Measurements from ENCODE around the gene CDC45. TPM values are rescaled to one million over a fixed set of nuclear protein-coding genes. Genes with fewer than 3 reads are reported as not detected.

CDC45 gene
- total RNA-seq, 1 donor from 2014 or later = 50.7 TPM

DNA sequence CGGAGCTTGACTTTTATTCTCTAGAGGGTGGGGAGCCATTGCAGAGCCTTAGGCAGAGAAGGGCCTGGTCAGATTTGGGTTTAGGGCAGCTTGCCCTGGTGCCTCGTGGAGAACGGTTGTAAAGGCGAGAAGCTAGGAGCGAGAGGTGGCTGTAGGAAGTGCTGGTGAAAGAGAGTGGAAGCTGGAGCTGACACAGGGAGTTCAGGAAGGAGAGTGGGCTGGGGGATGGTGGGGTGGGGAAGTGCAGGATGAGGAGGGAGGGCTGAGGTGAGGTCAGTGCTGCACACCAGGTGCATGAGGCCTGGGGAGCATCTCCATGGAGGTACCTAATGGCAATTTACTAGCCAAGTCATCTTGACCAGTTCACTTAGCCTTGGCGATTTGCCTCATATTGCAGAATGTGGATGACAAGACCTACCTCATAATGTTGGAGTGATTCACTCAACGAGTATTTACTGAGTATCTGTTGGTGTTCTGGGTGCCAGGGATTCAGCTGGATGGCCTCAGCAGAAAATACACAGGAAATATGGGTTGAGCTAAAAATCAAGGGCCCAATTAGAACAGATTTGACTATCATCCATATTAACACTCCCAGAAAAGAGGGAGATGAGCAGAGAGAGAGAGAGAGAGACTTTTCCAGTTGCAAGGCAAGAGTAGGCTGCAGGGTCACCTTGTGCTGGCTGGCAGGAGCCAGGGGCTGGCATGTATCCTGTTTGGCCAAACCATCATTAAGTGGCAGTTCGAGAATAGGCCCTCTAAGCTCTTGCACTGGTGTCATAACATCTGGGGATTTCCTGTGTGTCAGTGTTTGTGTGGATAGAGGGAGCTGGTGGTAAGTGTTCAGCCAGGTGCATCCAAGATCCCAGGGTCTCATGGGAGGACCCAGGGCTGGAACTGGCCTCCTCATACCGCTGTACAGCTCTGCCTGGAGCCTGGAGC lies 88.9 kb downstream of the CDC45 start:
- no peaks in the 10 kb centered on the region for H3K9me3 ChIP-seq (ENCODE audit: low read depth)
- no peak overlapping the region for H2AFZ ChIP-seq (replicated peaks)
- TF ChIP-seq EZH2 (IDR thresholded peaks at IDR 0.05) = no peak
- TF ChIP-seq EZH2phosphoT487 (IDR thresholded peaks at IDR 0.05) = no peak
- TF ChIP-seq, protein P1, sequence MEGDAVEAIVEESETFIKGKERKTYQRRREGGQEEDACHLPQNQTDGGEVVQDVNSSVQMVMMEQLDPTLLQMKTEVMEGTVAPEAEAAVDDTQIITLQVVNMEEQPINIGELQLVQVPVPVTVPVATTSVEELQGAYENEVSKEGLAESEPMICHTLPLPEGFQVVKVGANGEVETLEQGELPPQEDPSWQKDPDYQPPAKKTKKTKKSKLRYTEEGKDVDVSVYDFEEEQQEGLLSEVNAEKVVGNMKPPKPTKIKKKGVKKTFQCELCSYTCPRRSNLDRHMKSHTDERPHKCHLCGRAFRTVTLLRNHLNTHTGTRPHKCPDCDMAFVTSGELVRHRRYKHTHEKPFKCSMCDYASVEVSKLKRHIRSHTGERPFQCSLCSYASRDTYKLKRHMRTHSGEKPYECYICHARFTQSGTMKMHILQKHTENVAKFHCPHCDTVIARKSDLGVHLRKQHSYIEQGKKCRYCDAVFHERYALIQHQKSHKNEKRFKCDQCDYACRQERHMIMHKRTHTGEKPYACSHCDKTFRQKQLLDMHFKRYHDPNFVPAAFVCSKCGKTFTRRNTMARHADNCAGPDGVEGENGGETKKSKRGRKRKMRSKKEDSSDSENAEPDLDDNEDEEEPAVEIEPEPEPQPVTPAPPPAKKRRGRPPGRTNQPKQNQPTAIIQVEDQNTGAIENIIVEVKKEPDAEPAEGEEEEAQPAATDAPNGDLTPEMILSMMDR (IDR thresholded peaks at IDR 0.05) = no peak

DNA sequence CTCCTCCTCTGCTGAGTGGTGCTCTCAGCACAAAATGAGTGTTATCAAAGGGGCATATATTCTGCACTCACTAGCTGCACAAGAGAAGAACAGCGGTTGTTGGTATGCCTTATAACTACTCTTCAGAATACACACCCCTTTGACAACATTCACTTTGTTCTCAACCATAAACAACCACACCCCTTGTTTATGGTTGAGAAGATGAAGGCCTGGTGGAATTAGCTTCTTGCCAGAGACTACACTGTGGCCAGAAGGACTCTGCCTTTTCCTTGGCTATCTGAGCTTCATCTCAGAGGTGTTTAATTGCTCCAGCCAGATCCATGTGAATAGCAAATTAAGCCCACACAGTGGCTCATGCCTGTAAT lies 89.5 kb downstream of the CDC45 start:
- H3K4me3 ChIP-seq = no peak overlapping the region
- TF ChIP-seq, protein P1 (IDR thresholded peaks at IDR 0.05) = no peak
- TF ChIP-seq EZH2phosphoT487 (IDR thresholded peaks at IDR 0.05) = no peak
- TF ChIP-seq EZH2 (IDR thresholded peaks at IDR 0.05) = no peak
- H3K27ac ChIP-seq = no peak overlapping the region
- H3K9ac ChIP-seq = no peak overlapping the region
- no peaks in the 10 kb centered on the region for H3K27me3 ChIP-seq
- H3K4me2 ChIP-seq = no peak overlapping the region
- peaks cover 10% of the 10 kb centered on the region for H3K27me3 Mint-ChIP-seq (ENCODE audit: insufficient read depth, low read depth)
- H3K79me2 ChIP-seq (ENCODE audit: low read depth) = no peaks in the 10 kb centered on the region
- no peaks in the 10 kb centered on the region for H3K9me3 ChIP-seq (ENCODE audit: low read depth)
- H3K4me1 Mint-ChIP-seq = peaks cover 6% of the 10 kb centered on the region
- H3K36me3 Mint-ChIP-seq = no peaks in the 10 kb centered on the region
- H3K36me3 ChIP-seq = no peaks in the 10 kb centered on the region
- no peaks in the 10 kb centered on the region for H4K20me1 ChIP-seq (ENCODE audit: low read depth)
- no peaks in the 10 kb centered on the region for H3F3A ChIP-seq (ENCODE audit: low read depth)
- no peaks in the 10 kb centered on the region for H3K9me3 Mint-ChIP-seq
- no peaks in the 10 kb centered on the region for H3K4me1 ChIP-seq
- H2AFZ ChIP-seq (replicated peaks) = no peak overlapping the region
- H3K4me3 Mint-ChIP-seq = no peak overlapping the region
- H3K27ac Mint-ChIP-seq = no peak overlapping the region
- DNase-seq (ENCODE audit: low spot score) = no peak

More for the DNA sequence above, 88.9 kb downstream of the CDC45 start:
- Histone ChIP-seq H4K20me1 (ENCODE audit: low read depth) (no peaks in the 10 kb centered on the region), H3K4me2 (no peak overlapping the region), H3K79me2 (ENCODE audit: low read depth) (no peaks in the 10 kb centered on the region), H3K4me3 (no peak overlapping the region), H3K9ac (no peak overlapping the region), H3F3A (ENCODE audit: low read depth) (no peaks in the 10 kb centered on the region), H3K27me3 (no peaks in the 10 kb centered on the region), H3K4me1 (no peaks in the 10 kb centered on the region), H3K27ac (no peak overlapping the region), H3K36me3 (no peaks in the 10 kb centered on the region)
- Mint-ChIP-seq H3K36me3 (no peaks in the 10 kb centered on the region), H3K4me1 (peaks cover 6% of the 10 kb centered on the region), H3K9me3 (no peaks in the 10 kb centered on the region), H3K27me3 (ENCODE audit: insufficient read depth, low read depth) (peaks cover 8% of the 10 kb centered on the region), H3K4me3 (no peak overlapping the region), H3K27ac (no peak overlapping the region)
- no peak for DNase-seq (ENCODE audit: low spot score)

DNA sequence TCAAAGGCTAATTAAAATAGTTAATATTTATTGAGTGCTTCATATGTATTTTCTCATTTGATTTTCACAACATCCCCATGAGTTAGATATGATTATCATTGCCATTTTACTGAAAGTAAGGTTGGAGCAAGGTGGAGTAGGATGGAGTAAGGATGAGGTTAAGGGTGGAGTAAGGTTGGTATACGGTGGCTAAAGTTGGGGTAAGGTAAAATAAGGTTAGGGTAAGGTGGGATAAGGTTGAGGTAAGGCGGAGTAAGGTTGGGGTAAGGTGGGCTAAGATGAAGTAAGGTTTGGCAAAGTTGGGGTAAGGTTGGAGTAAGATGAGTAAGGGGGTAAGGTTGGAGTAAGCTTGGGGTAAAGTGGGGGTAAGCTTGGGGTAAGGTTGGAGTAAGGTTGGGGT lies 90.3 kb downstream of the CDC45 start:
- H4K20me1 ChIP-seq (ENCODE audit: low read depth) = no peaks in the 10 kb centered on the region
- H3K36me3 Mint-ChIP-seq = no peaks in the 10 kb centered on the region
- no peaks in the 10 kb centered on the region for H3K36me3 ChIP-seq
- H3F3A ChIP-seq (ENCODE audit: low read depth) = no peaks in the 10 kb centered on the region
- no peaks in the 10 kb centered on the region for H3K79me2 ChIP-seq (ENCODE audit: low read depth)
- no peaks in the 10 kb centered on the region for H3K27me3 ChIP-seq
- no peak overlapping the region for H3K4me3 Mint-ChIP-seq
- TF ChIP-seq, protein P1 (IDR thresholded peaks at IDR 0.05) = no peak
- TF ChIP-seq EZH2phosphoT487 (IDR thresholded peaks at IDR 0.05) (no peak), EZH2 (IDR thresholded peaks at IDR 0.05) (no peak)
- H3K4me2 ChIP-seq = no peak overlapping the region
- no peak overlapping the region for H3K4me3 ChIP-seq
- H3K27ac ChIP-seq = no peak overlapping the region
- no peak overlapping the region for H3K27ac Mint-ChIP-seq
- no peaks in the 10 kb centered on the region for H3K9me3 ChIP-seq (ENCODE audit: low read depth)
- peaks cover 10% of the 10 kb centered on the region for H3K27me3 Mint-ChIP-seq (ENCODE audit: insufficient read depth, low read depth)
- H3K4me1 Mint-ChIP-seq = peaks cover 6% of the 10 kb centered on the region
- DNase-seq (ENCODE audit: low spot score) = no peak
- no peak overlapping the region for H3K9ac ChIP-seq
- no peak overlapping the region for H2AFZ ChIP-seq (replicated peaks)
- no peaks in the 10 kb centered on the region for H3K9me3 Mint-ChIP-seq
- no peaks in the 10 kb centered on the region for H3K4me1 ChIP-seq

Other genes with a start within 250 kb of the CDC45 start
- gene CLTCL1, start 188.2 kb upstream of the CDC45 start, total RNA-seq (ENCODE audit: low replicate concordance) = 7.9 and 13.7 TPM in 2 replicates
- 18.9 and 25.0 TPM in 2 replicates for gene HIRA, start 48.2 kb upstream of the CDC45 start, total RNA-seq (ENCODE audit: low replicate concordance)
- 15.5 and 17.0 TPM in 2 replicates for gene MRPL40, start 47.4 kb upstream of the CDC45 start, total RNA-seq (ENCODE audit: low replicate concordance)
- 49.5 and 57.0 TPM in 2 replicates for gene C22orf39, start 32.2 kb upstream of the CDC45 start, total RNA-seq (ENCODE audit: low replicate concordance)
- 37.5 and 37.7 TPM in 2 replicates for gene UFD1, start 727 bp upstream of the CDC45 start, total RNA-seq (ENCODE audit: low replicate concordance)
- 0.69 and 4.1 TPM in 2 replicates for gene CLDN5, start 44.5 kb downstream of the CDC45 start, total RNA-seq (ENCODE audit: low replicate concordance)
- 5.0 and 8.2 TPM in 2 replicates for gene SEPTIN5, start 234.6 kb downstream of the CDC45 start, total RNA-seq (ENCODE audit: low replicate concordance)
- 1.2 TPM in 1 of 2 replicates, not detected in the other for gene GP1BB, start 243.6 kb downstream of the CDC45 start, total RNA-seq (ENCODE audit: low replicate concordance)

Measured in neural progenitor cell (in vitro differentiated cells).